DND-41 (cell line): Measurements from ENCODE around the gene NUDCD3.

Experiments used
- EZH2 ChIP-seq: IDR thresholded peaks from 3 replicates; pipeline ENCODE4 v1.6.1; 2012; ENCODE audit warnings: borderline replicate concordance, low read depth, mild to moderate bottlenecking, moderate library complexity, low read length, inconsistent platforms; ENCODE audit not compliant: severe bottlenecking
- TF ChIP-seq, protein P1 (sequence below): IDR thresholded peaks from 2 replicates; pipeline ENCODE4 v1.5.1; 2012; ENCODE audit warnings: borderline replicate concordance, low read length, moderate library complexity, mild to moderate bottlenecking; ENCODE audit not compliant: poor library complexity, severe bottlenecking; ENCODE audit errors: extremely low read depth

DNA sequence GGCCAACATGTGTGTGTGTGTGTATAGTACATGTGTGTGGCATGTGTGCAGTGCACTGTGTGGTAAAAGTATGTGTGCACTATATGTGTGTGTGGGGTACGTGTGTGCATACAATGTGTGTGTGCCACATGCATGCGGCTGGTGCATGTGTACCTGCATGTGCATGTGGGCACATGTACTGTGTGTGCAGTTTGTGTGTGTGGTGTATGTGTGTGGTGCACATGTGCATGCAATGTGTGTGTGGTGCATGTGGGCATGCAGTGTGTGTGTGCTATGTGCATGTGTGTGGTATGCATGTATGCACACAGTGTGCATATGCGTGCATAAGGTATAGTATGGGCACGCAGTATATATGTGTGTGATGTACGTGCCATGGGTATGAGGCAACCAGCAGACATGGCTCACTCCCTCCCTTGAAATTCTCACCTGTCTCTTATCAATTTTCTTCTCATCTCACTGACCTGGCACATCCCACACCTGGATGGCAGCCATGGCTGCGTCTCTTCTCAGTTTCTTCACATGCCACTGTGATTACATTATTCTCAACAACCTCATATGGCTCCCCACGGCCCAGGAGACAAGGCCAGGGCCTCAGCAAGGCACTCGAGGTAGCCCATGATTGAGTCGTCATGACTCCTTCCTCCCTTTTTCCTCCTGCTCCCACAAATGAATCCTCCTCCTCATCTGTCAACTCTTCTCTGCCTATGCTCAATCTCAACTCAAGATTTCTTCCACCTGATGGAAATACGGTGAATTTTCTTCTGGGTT lies 57.0 kb downstream of the NUDCD3 start:
- TF ChIP-seq, protein P1, sequence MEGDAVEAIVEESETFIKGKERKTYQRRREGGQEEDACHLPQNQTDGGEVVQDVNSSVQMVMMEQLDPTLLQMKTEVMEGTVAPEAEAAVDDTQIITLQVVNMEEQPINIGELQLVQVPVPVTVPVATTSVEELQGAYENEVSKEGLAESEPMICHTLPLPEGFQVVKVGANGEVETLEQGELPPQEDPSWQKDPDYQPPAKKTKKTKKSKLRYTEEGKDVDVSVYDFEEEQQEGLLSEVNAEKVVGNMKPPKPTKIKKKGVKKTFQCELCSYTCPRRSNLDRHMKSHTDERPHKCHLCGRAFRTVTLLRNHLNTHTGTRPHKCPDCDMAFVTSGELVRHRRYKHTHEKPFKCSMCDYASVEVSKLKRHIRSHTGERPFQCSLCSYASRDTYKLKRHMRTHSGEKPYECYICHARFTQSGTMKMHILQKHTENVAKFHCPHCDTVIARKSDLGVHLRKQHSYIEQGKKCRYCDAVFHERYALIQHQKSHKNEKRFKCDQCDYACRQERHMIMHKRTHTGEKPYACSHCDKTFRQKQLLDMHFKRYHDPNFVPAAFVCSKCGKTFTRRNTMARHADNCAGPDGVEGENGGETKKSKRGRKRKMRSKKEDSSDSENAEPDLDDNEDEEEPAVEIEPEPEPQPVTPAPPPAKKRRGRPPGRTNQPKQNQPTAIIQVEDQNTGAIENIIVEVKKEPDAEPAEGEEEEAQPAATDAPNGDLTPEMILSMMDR = no peak
- no peak for TF ChIP-seq EZH2
